Ectodermal cell (in vitro differentiated cells): ENCODE measurements around the gene PPP1R37.

ENCODE experiments used
- H3K27ac ChIP-seq: 2 replicates; pipeline ENCODE4 v1.7.0; 2013; ENCODE audit warnings: mild to moderate bottlenecking, low read depth, low read length; ENCODE audit not compliant: insufficient read depth, poor library complexity, severe bottlenecking
- H3K27me3 ChIP-seq: 2 replicates; pipeline ENCODE4 v1.7.0; 2013; ENCODE audit warnings: mild to moderate bottlenecking, low read length; ENCODE audit not compliant: insufficient read depth, control insufficient read depth, poor library complexity, severe bottlenecking
- H3K36me3 ChIP-seq: one replicate; pipeline ENCODE4 v1.7.0; 2013; ENCODE audit warnings: low read length; ENCODE audit not compliant: control insufficient read depth, insufficient read depth
- H3K4me1 ChIP-seq: one replicate; pipeline ENCODE4 v1.7.0; 2013; ENCODE audit warnings: low read length; ENCODE audit not compliant: control insufficient read depth, insufficient read depth
- H3K4me3 ChIP-seq: 2 replicates; pipeline ENCODE4 v1.7.0; 2013; ENCODE audit warnings: low read depth, low read length, control low read depth; ENCODE audit not compliant: insufficient read depth
- H3K9me3 ChIP-seq: 2 replicates; pipeline ENCODE4 v1.7.0; 2013; ENCODE audit warnings: mild to moderate bottlenecking, low read length, moderate library complexity; ENCODE audit not compliant: control insufficient read depth
- WGBS, 2 experiments: methylation state at CpG; one replicate each; pipeline ENCODE4 v1.1.7; 2013; ENCODE audit warnings: missing lambda C conversion rate in 2 of 2; 5-methylcytosine and 5-hydroxymethylcytosine counted together

PPP1R37 gene

DNA sequence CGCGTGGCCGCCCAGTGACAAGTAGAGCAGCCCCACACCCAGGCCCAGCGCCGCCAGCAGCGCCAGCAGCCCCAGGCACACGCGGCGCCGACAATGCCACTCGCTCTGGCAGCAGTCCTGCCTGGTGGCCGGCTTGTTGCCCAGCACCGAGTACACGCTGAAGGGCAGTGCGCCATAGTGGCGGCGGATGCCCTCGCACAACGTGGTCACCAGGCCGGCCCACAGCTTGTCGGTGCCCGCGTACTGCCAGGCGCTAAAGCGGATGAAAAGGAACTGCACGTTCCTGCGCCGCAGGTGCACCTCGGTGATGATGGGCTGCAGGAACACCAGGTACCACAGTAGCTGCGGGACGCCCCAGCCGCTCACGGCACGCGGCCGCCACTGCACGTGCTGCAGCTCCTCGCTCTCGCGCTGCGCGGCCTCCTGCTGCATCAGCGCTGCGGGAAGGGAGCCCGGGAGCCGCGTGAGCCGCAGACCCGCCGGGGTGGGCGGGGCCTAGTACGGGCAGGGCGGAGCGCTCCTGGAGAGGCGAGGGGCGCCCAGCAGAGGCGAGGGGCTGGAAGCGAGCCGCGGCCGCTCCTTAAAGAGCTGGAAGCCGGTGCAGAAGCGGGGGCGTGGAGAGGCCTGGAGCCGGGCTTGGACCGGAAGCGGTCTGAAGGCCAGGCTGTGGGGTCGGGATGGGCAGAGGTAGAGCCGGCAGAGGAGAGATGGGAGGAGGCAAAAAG is 60.5 kb downstream of the PPP1R37 start:
- Histone ChIP-seq H3K27me3 (peaks cover 49% of the 10 kb centered on the region), H3K9me3 (no peaks in the 10 kb centered on the region), H3K36me3 (no peaks in the 10 kb centered on the region), H3K27ac (no peak overlapping the region), H3K4me1 (peaks cover 8% of the 10 kb centered on the region), H3K4me3 (peak overlapping the region; percentile 21)
- WGBS, 2 experiments = 25 to 26% methylated on average over 69 of the region's 69 CpGs

DNA sequence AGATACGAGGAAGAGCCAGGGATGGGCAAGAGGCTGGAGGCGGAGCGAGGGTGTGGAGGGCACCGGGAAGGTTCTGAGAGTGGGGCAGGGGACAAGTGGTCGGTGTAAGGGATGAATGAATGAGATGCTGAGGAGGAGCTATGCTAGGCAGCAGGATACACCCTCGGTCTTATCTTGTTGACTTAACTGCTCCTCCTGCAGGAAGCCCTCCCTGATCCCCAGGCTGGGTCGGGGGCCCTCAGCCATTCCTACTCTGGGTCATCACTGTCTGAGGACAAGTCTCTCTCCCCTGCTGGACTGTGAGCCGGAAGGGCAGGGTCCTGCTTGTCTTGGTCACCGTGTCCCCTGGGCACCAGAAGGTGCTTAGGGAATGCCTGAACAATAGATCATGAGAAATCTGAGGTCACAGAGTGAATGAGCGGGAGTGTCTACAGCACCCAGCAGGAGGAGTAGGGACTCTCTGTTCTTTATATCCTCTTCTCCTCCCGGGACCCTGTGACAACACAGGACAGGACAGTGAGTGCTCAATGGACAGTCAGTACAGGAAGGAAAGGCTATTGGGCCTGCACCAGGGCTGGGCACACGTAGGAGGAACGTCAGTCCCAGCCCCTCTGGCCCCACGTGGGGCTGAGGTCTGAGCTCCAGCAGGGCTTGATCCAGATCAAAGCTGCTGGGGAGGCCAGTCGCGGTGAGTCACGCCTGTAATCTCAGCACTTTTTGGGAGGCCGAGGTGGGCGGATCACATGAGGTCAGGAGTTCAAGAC is 61.3 kb downstream of the PPP1R37 start:
- Histone ChIP-seq H3K27me3 (peaks cover 49% of the 10 kb centered on the region), H3K36me3 (no peaks in the 10 kb centered on the region), H3K4me3 (peak overlapping the region; percentile 21), H3K9me3 (no peaks in the 10 kb centered on the region), H3K27ac (no peak overlapping the region), H3K4me1 (peaks cover 8% of the 10 kb centered on the region)
- 50 to 55% methylated on average over 19 of the region's 19 CpGs for WGBS, 2 experiments

DNA sequence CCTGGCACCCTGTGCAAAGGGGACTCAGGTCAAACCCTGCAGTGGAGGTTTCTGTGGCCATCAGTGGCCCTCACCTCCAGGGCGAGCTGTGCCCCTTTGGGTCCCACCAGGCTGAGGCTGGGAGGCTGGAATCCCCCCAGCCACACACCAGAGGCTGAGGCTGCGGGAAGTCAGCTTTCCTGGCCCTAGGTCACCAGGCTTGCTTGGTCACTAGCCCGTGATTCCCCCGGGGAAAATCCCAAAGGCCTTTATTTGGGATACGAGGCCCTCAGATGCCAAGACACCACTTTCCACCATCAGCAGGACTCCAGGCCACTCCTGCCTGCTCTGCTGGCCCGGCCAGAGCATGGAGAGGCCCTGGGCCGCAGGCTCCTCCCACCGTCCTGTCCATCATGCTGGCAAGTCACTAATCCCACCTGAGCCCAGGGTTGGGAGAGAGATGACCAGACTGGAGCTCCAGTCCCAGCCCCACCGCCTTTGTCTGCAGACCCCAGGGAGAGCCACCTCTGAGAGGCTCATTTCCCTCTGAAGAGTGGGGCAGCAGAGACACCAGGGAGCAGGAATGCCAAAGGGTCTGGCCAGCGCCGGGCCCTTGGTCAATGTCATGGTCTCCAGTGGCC is 63.1 kb downstream of the PPP1R37 start:
- WGBS, 2 experiments = 78 to 81% methylated on average over 11 of the region's 11 CpGs
- H3K36me3 ChIP-seq = no peaks in the 10 kb centered on the region
- peaks cover 46% of the 10 kb centered on the region for H3K27me3 ChIP-seq
- no peak overlapping the region for H3K27ac ChIP-seq
- H3K9me3 ChIP-seq = no peaks in the 10 kb centered on the region
- no peak overlapping the region for H3K4me3 ChIP-seq
- H3K4me1 ChIP-seq = peaks cover 8% of the 10 kb centered on the region

DNA sequence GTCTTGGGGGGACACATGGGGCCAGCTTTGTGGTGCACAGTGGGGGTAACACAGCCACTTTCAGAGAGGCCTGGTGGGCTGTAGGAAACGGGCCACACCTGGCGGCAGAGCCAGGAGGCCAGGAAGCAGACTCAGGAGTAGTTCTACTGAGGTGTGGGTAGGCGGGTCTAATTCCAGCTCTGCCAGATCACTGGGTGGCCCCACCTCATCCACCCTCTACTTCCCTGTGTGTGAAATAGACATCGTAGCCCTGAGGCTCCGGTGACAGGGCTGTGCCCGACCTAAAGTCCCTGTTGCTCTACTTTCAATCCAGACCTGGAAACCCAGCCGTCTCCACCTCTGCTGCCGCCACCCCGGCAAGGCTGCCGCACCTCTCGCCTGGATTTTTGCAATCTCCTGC is 63.8 kb downstream of the PPP1R37 start:
- H3K9me3 ChIP-seq = no peaks in the 10 kb centered on the region

DNA sequence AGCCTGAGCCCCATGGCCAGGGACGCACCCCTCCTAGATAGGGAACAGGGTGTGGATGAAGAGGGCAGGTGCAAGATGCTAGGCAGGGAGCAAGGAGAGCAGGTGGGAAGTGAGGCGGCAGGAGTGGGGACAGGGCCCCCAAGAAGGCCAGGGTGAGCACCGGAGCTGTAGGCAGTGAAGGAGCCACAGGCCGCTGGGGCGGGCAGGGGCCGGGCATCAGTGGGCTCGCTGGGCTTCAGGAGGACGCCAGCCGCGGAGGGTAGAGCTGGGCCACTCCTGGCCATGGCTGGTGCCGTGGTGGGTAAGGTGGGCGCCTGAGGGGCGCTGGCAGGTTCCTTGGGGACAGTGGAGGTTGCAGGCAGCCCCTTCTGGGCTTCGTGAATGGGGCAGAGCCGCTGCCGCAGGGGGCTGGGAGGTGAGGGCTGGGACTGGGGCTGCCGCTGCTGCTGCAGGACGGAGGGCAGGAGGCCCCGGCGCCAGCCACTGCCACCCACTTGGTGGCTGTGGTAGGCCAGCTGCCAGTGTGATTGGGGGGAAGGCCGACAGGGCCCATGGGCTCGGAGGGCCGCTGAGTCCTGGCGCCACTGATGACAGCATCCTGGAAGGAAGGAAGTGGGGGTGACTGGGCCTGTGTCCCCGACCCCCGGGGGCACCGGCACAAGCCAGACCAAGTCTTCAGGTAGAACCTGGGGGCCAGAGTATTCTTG is 65.7 kb downstream of the PPP1R37 start:
- Histone ChIP-seq H3K9me3 (no peaks in the 10 kb centered on the region), H3K27ac (no peak overlapping the region), H3K4me3 (no peak overlapping the region), H3K4me1 (peaks cover 8% of the 10 kb centered on the region), H3K27me3 (peaks cover 30% of the 10 kb centered on the region), H3K36me3 (no peaks in the 10 kb centered on the region)
- 93 to 94% methylated on average over 27 of the region's 27 CpGs for WGBS, 2 experiments

More for the DNA sequence above, 63.8 kb downstream of the PPP1R37 start:
- Histone ChIP-seq H3K4me3 (no peak overlapping the region), H3K27me3 (peaks cover 49% of the 10 kb centered on the region), H3K4me1 (peaks cover 8% of the 10 kb centered on the region), H3K36me3 (no peaks in the 10 kb centered on the region), H3K27ac (no peak overlapping the region)
- WGBS, 2 experiments = 88 to 89% methylated on average over 11 of the region's 11 CpGs

DNA sequence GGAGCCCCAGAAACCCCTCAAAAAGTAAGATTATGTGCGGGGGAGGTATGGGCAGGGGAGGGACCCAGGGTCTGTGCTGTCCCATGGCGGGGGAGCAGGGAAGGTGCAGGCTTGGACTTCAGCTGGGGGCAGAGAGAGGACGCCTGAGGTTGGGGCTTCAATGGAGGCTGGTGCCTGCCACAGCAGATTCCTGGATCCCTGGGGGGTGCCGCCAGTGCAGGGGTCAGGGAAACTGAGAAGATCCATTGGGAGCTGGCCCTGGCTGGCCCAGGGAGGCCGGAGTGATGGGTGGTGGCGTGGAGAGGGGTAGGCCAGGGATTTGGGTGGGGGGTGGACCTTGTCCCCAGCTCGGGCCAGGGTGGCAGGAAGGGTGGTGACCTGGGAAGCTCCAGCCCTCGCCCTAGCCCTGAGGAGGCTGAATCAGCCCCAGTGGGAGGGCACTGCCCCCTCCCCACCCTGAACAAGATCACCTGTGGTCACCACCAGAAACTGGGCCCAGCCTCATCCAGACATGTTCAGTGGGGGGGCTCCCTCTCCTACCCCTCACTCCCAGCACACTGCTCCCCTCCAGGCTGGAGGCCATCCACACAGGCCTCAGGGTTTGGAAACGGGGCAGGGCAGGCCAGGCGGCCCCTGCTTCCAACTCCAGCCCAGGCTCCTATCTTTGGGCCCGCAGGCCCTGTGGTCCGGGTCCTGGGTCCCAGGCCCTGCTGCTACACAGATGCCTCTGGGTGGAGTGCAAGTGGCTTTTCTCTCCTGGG is 66.4 kb downstream of the PPP1R37 start:
- H3K27me3 ChIP-seq = peaks cover 23% of the 10 kb centered on the region
- no peak overlapping the region for H3K4me3 ChIP-seq
- H3K4me1 ChIP-seq = peaks cover 1% of the 10 kb centered on the region
- H3K27ac ChIP-seq = no peak overlapping the region
- H3K9me3 ChIP-seq = no peaks in the 10 kb centered on the region
- no peaks in the 10 kb centered on the region for H3K36me3 ChIP-seq
- WGBS, 2 experiments = 89 to 90% methylated on average over 12 of the region's 12 CpGs

DNA sequence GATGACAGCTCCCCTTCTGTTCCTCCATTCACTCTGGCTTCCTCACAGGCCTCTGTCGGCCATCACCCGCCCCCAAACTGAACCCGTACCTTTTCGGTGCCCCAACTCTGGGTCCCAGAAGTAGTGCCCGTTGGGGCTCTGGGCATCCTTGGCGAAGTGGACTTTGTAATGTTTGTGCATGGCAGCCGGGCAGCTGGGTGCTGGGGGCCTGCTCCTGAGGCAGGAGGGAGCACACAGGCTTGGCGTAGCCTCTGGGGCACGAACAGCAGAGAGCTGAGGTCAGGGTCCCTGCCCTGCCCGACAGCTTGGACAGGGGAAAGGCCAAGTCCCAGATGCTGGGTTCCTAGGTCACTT is 67.0 kb downstream of the PPP1R37 start:
- WGBS, 2 experiments = 91 to 94% methylated on average over 10 of the region's 10 CpGs
- H3K27ac ChIP-seq = no peak overlapping the region
- no peak overlapping the region for H3K4me3 ChIP-seq
- no peaks in the 10 kb centered on the region for H3K36me3 ChIP-seq
- H3K9me3 ChIP-seq = no peaks in the 10 kb centered on the region
- no peaks in the 10 kb centered on the region for H3K4me1 ChIP-seq
- peaks cover 19% of the 10 kb centered on the region for H3K27me3 ChIP-seq

DNA sequence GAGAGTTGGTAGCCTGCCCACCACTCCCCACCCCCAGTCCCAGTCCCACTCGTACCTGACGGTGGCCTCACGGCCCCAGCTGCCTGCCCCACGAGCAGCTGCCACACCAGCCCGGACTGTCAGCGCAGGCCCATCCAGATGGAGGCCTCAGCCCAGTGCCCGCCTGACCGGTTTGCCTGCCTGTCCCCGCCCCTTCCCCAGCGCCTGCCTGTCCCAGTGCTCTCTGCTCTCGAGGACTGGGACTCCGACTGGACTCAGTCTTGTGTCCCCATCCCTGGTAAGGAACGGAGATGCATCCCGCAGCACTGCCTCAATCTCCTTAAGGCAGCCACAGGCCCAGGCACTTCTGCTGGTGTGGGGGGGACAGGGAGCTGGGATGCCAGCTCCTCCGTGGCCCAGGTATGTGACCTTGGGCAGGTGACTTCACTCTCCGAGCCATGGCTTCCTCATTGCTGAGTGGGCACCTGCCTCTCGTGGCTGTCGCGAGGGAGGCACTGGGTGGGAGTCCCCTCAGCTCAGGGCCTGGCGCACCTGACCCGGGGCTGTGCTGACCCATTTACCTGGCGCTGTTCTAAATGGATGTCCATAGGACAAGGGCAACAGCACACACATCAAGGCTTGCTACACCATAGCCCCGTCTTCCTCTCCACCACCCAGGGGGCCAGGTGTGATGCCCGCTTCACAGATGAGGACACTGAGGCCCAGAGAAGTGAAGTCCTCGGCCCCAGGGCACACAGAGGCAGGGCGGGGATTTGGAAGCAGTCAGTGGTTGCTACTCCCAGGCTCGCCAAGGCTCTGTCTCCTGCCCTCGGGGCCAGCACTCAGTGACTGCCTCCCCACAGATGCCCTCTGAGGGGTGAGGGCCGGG is 68.1 kb downstream of the PPP1R37 start, which contains the start of gene NKPD1:
NKPD1 (minus strand) TSS at position 113 of the 868 bp plus-strand sequence. CDS start 832 bp downstream, outside the sequence.
- no peaks in the 10 kb centered on the region for H3K9me3 ChIP-seq
- WGBS, 2 experiments = 81 to 82% methylated on average over 29 of the region's 29 CpGs
- H3K27ac ChIP-seq = no peak within 1 kb of the TSS
- no peaks in the 10 kb centered on the region for H3K4me1 ChIP-seq
- no peaks in the 10 kb centered on the region for H3K36me3 ChIP-seq
- H3K4me3 ChIP-seq = no peak within 1 kb of the TSS
- H3K27me3 ChIP-seq = peaks cover 9% of the 10 kb centered on the region
